IMR-90 (cell line): ENCODE data around the gene MAOA. TPM values are rescaled to one million over a fixed set of nuclear protein-coding genes. Genes with fewer than 3 reads are reported as not detected.

Source experiments
- ATAC-seq: fragments of 200-7000 bp; cut with Tn5 transposase; 2 replicates; pipeline ENCODE4 v1.9.1; 2020; ENCODE audit warnings: low read depth, mild to moderate bottlenecking, moderate library complexity
- BruUV-seq: library from RNA; stranded (reverse); fragments of 400-500 nt; replicated peaks from 2 replicates; lab custom pipeline; 2021; lab: Mats Ljungman, UMichigan
- CTCF ChIA-PET: fragments of 300-600 bp; formaldehyde crosslinking; extraction: SDS; loops from one replicate; lab custom pipeline; 2021; ENCODE audit warnings: antibody characterized with exemption; lab: Yijun Ruan, JAX
- POLR2A ChIA-PET: fragments of 300-600 bp; sonication (Branson Sonifier 250); formaldehyde crosslinking; loops from one replicate; lab custom pipeline; 2022; ENCODE audit warnings: antibody characterized with exemption; ENCODE audit not compliant: unreplicated experiment; lab: Charles Lee
- DNase-seq: peaks from one replicate; pipeline ENCODE4 v3.0.0; 2013
- H2AFZ ChIP-seq: replicated peaks from 2 replicates; pipeline ENCODE3; 2013; ENCODE audit warnings: low read length, mild to moderate bottlenecking; ENCODE audit not compliant: poor library complexity
- H2AK5ac ChIP-seq: 2 replicates; pipeline ENCODE4 v1.6.1; 2013; ENCODE audit warnings: low read depth, low read length, inconsistent platforms
- H2AK9ac ChIP-seq: replicated peaks from 2 replicates; pipeline ENCODE3; 2013; ENCODE audit warnings: mild to moderate bottlenecking, low read depth, low read length, moderate library complexity; ENCODE audit not compliant: poor library complexity
- H2BK120ac ChIP-seq: 2 replicates; pipeline ENCODE4 v1.6.1; 2013; ENCODE audit warnings: low read depth, low read length, inconsistent platforms
- H2BK15ac ChIP-seq: 3 replicates; pipeline ENCODE4 v1.6.1; 2013; ENCODE audit warnings: low read depth, low read length, inconsistent platforms
- H2BK20ac ChIP-seq: 2 replicates; pipeline ENCODE4 v1.6.1; 2013; ENCODE audit warnings: low read depth, mild to moderate bottlenecking, inconsistent platforms, low read length, moderate library complexity
- H2BK5ac ChIP-seq: 2 replicates; pipeline ENCODE4 v1.6.1; 2013; ENCODE audit warnings: mild to moderate bottlenecking, low read depth, low read length, inconsistent platforms; ENCODE audit not compliant: poor library complexity, severe bottlenecking
- H3K14ac ChIP-seq: replicated peaks from 2 replicates; pipeline ENCODE4 v1.6.1; 2013; ENCODE audit warnings: low read depth, low read length, inconsistent platforms
- H3K18ac ChIP-seq: 2 replicates; pipeline ENCODE4 v1.6.1; 2013; ENCODE audit warnings: low read depth, low read length, control low read depth
- H3K23ac ChIP-seq: 2 replicates; pipeline ENCODE4 v1.6.1; 2013; ENCODE audit warnings: low read depth, low read length, inconsistent platforms
- H3K27ac ChIP-seq: 2 replicates; pipeline ENCODE4 v1.5.1; 2013; ENCODE audit warnings: mild to moderate bottlenecking, control low read depth, low read length; ENCODE audit not compliant: insufficient read depth
- H3K27me3 ChIP-seq: 2 replicates; pipeline ENCODE4 v1.6.1; 2013; ENCODE audit warnings: low read length; ENCODE audit not compliant: control insufficient read depth, insufficient read depth
- H3K36me3 ChIP-seq: 2 replicates; pipeline ENCODE4 v1.6.1; 2013; ENCODE audit warnings: low read length, mixed read lengths; ENCODE audit not compliant: control insufficient read depth, insufficient read depth
- H3K4ac ChIP-seq: 2 replicates; pipeline ENCODE4 v1.6.1; 2013; ENCODE audit warnings: low read depth, low read length, inconsistent platforms
- H3K4me1 ChIP-seq: 2 replicates; pipeline ENCODE4 v1.6.1; 2013; ENCODE audit warnings: low read length, mixed read lengths; ENCODE audit not compliant: control insufficient read depth, insufficient read depth
- H3K4me2 ChIP-seq: 2 replicates; pipeline ENCODE4 v1.6.1; 2013; ENCODE audit warnings: low read depth, mild to moderate bottlenecking, control low read depth, low read length, moderate library complexity
- H3K4me3 ChIP-seq: 2 replicates; pipeline ENCODE4 v1.5.1; 2013; ENCODE audit warnings: low read depth, mild to moderate bottlenecking, control low read depth, low read length, moderate library complexity; ENCODE audit not compliant: insufficient read depth
- H3K56ac ChIP-seq: 2 replicates; pipeline ENCODE4 v1.6.1; 2013; ENCODE audit warnings: low read length, inconsistent platforms; ENCODE audit not compliant: insufficient read depth; ENCODE audit errors: extremely low read depth
- H3K79me1 ChIP-seq, 2 experiments: 2 replicates each; pipeline ENCODE4 v1.6.1; 2013; ENCODE audit warnings: low read length in 2 of 2, inconsistent platforms in 1 of 2, low read depth in 1 of 2
- H3K9ac ChIP-seq: 2 replicates; pipeline ENCODE4 v1.6.1; 2013; ENCODE audit warnings: low read depth, low read length, control low read depth
- H3K9me1 ChIP-seq: 2 replicates; pipeline ENCODE4 v1.6.1; 2013; ENCODE audit warnings: low read length, inconsistent platforms; ENCODE audit not compliant: insufficient read depth
- H3K9me3 ChIP-seq: 2 replicates; pipeline ENCODE4 v1.6.1; 2013; ENCODE audit warnings: low read length; ENCODE audit not compliant: control insufficient read depth, insufficient read depth
- H4K20me1 ChIP-seq: 2 replicates; pipeline ENCODE4 v1.6.1; 2013; ENCODE audit warnings: low read length, inconsistent platforms; ENCODE audit not compliant: insufficient read depth
- H4K5ac ChIP-seq: 2 replicates; pipeline ENCODE4 v1.6.1; 2013; ENCODE audit warnings: mild to moderate bottlenecking, low read depth, low read length, control low read depth
- H4K8ac ChIP-seq, 2 experiments: 2 replicates each; pipeline ENCODE4 v1.6.1; 2013; ENCODE audit warnings: low read depth in 2 of 2, low read length in 2 of 2, control low read depth in 1 of 2, inconsistent platforms in 1 of 2
- H4K91ac ChIP-seq: 2 replicates; pipeline ENCODE4 v1.6.1; 2013; ENCODE audit warnings: low read depth, low read length, inconsistent platforms; ENCODE audit not compliant: insufficient read depth
- BHLHE40 ChIP-seq: fragments of 150-350 bp; IDR thresholded peaks from 2 replicates; pipeline ENCODE4 v1.6.1; 2016; ENCODE audit warnings: mild to moderate bottlenecking, low read depth, low read length
- CEBPB ChIP-seq: IDR thresholded peaks from 2 replicates; pipeline ENCODE4 v1.6.1; 2012; ENCODE audit warnings: low read depth, low read length, improper control_type of control experiment
- CHD1 ChIP-seq: IDR thresholded peaks from 2 replicates; pipeline ENCODE4 v1.6.1; 2012; ENCODE audit warnings: low read depth, low read length, improper control_type of control experiment
- FOS ChIP-seq: fragments of 150-350 bp; IDR thresholded peaks from 2 replicates; pipeline ENCODE4 v1.6.1; 2016; ENCODE audit warnings: low read depth, low read length
- MAFK ChIP-seq: IDR thresholded peaks from 2 replicates; pipeline ENCODE4 v1.6.1; 2012; ENCODE audit warnings: low read depth, low read length, improper control_type of control experiment
- MAZ ChIP-seq: IDR thresholded peaks from 2 replicates; pipeline ENCODE4 v1.6.1; 2012; ENCODE audit warnings: low read depth, mild to moderate bottlenecking, low read length, improper control_type of control experiment, moderate library complexity, borderline replicate concordance
- MXI1 ChIP-seq: IDR thresholded peaks from 2 replicates; pipeline ENCODE4 v1.6.1; 2012; ENCODE audit warnings: low read depth, mild to moderate bottlenecking, low read length, moderate library complexity, borderline replicate concordance
- NFE2L2 ChIP-seq: fragments of 150-350 bp; IDR thresholded peaks from 2 replicates; pipeline ENCODE4 v1.6.1; 2016; ENCODE audit warnings: low read depth, mild to moderate bottlenecking, low read length
- POLR2A ChIP-seq: IDR thresholded peaks from 2 replicates; pipeline ENCODE4 v1.6.1; 2012; ENCODE audit warnings: mild to moderate bottlenecking, low read depth, low read length
- RAD21 ChIP-seq: IDR thresholded peaks from 2 replicates; pipeline ENCODE4 v1.6.1; 2012; ENCODE audit warnings: low read length, improper control_type of control experiment
- RCOR1 ChIP-seq: IDR thresholded peaks from 2 replicates; pipeline ENCODE4 v1.6.1; 2012; ENCODE audit warnings: mild to moderate bottlenecking, low read length, improper control_type of control experiment; ENCODE audit not compliant: insufficient replicate concordance
- RFX5 ChIP-seq: IDR thresholded peaks from 2 replicates; pipeline ENCODE4 v1.8.0; 2012; ENCODE audit warnings: low read depth, mild to moderate bottlenecking, low read length, moderate library complexity
- SMC3 ChIP-seq: fragments of 150-350 bp; IDR thresholded peaks from 2 replicates; pipeline ENCODE4 v1.6.1; 2016; ENCODE audit warnings: low read depth, mild to moderate bottlenecking, antibody characterized with exemption, low read length, moderate library complexity
- WGBS, 2 experiments: methylation state at CpG; one replicate each; pipeline versions ENCODE4 v1.1.5 to v1.1.7; 2013; ENCODE audit warnings: missing lambda C conversion rate in 2 of 2; ENCODE audit not compliant: insufficient read length in 1 of 2; ENCODE audit errors: extremely low coverage in 2 of 2; 5-methylcytosine and 5-hydroxymethylcytosine counted together
- dilution Hi-C: fragments of 300-500 bp; cut with HindIII; formaldehyde crosslinking; loops from one replicate; pipeline ENCODE4 v1.14.3; 2018; ENCODE audit warnings: low sequenced_read_pairs; ENCODE audit not compliant: unreplicated experiment
- in situ Hi-C: fragments of 300-500 bp; cut with MboI; formaldehyde crosslinking; loops from 3 replicates; pipeline ENCODE4 v1.14.3; 2019; ENCODE audit warnings: low sequenced_read_pairs, inconsistent platforms, mixed read lengths
- intact Hi-C: fragments of 100-400 bp; cut with micrococcal nuclease; formaldehyde crosslinking; loops from 2 replicates; pipeline ENCODE4 v1.10.0; 2022
- polyA plus RNA-seq, 3 experiments: library from polyadenylated mRNA; depleted of rRNA; stranded (reverse); fragments of >200 nt; gene quantifications; 2 replicates each; pipeline ENCODE4 v1.2.3, GENCODE V29; 2012; ENCODE audit warnings: low replicate concordance in 1 of 3
- total RNA-seq: library from RNA; depleted of rRNA; stranded (reverse); fragments of >200 nt; gene quantifications from 2 replicates; pipeline ENCODE4 v1.2.3, GENCODE V29; 2012
- TF ChIP-seq, protein P1 (sequence below): fragments of 150-350 bp; IDR thresholded peaks from 2 replicates; pipeline ENCODE4 v1.6.1; 2017; ENCODE audit warnings: mild to moderate bottlenecking, antibody characterized with exemption, low read length, low read depth
- TF ChIP-seq, protein P2 (sequence below): conservative IDR thresholded peaks from 2 replicates; pipeline ENCODE4 v1.5.1; 2012; ENCODE audit warnings: mild to moderate bottlenecking, low read depth, low read length, improper control_type of control experiment
- TF ChIP-seq, protein P3 (sequence below): fragments of 150-350 bp; IDR thresholded peaks from 2 replicates; pipeline ENCODE4 v1.6.1; 2016; ENCODE audit warnings: low read depth, mild to moderate bottlenecking, low read length, moderate library complexity, borderline replicate concordance

Gene MAOA
- total and polyA plus RNA-seq, 2 of the 4 experiments (the other 2 are of a cell fraction): 0.14 to 0.36 TPM

- H3K36me3 ChIP-seq: no peaks in the 10 kb centered on the region
- H2BK120ac ChIP-seq: no peak overlapping the region
- no peak overlapping the region for H3K4me3 ChIP-seq
- no peak overlapping the region for H2AK9ac ChIP-seq
- no peak overlapping the region for H2AFZ ChIP-seq
- dilution Hi-C loops: no loop called here
- H3K56ac ChIP-seq: no peak overlapping the region
- in situ Hi-C loops: no loop called here
- H3K79me1 ChIP-seq: no peaks in the 10 kb centered on the region
- H3K4me1 ChIP-seq: no peaks in the 10 kb centered on the region
- H3K23ac ChIP-seq: no peak overlapping the region
- TF ChIP-seq MAZ: no peak
- TF ChIP-seq, protein P1, sequence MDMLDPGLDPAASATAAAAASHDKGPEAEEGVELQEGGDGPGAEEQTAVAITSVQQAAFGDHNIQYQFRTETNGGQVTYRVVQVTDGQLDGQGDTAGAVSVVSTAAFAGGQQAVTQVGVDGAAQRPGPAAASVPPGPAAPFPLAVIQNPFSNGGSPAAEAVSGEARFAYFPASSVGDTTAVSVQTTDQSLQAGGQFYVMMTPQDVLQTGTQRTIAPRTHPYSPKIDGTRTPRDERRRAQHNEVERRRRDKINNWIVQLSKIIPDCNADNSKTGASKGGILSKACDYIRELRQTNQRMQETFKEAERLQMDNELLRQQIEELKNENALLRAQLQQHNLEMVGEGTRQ: no peak
- TF ChIP-seq NFE2L2: no peak
- TF ChIP-seq FOS: no peak
- TF ChIP-seq MXI1: no peak
- TF ChIP-seq, protein P2, sequence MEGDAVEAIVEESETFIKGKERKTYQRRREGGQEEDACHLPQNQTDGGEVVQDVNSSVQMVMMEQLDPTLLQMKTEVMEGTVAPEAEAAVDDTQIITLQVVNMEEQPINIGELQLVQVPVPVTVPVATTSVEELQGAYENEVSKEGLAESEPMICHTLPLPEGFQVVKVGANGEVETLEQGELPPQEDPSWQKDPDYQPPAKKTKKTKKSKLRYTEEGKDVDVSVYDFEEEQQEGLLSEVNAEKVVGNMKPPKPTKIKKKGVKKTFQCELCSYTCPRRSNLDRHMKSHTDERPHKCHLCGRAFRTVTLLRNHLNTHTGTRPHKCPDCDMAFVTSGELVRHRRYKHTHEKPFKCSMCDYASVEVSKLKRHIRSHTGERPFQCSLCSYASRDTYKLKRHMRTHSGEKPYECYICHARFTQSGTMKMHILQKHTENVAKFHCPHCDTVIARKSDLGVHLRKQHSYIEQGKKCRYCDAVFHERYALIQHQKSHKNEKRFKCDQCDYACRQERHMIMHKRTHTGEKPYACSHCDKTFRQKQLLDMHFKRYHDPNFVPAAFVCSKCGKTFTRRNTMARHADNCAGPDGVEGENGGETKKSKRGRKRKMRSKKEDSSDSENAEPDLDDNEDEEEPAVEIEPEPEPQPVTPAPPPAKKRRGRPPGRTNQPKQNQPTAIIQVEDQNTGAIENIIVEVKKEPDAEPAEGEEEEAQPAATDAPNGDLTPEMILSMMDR: no peak
- no peak for TF ChIP-seq BHLHE40
- TF ChIP-seq CEBPB: no peak
- TF ChIP-seq CHD1: no peak
- TF ChIP-seq POLR2A: no peak
- TF ChIP-seq RFX5: no peak
- TF ChIP-seq RCOR1: no peak
- TF ChIP-seq MAFK: no peak
- TF ChIP-seq RAD21: no peak
- TF ChIP-seq, protein P3, sequence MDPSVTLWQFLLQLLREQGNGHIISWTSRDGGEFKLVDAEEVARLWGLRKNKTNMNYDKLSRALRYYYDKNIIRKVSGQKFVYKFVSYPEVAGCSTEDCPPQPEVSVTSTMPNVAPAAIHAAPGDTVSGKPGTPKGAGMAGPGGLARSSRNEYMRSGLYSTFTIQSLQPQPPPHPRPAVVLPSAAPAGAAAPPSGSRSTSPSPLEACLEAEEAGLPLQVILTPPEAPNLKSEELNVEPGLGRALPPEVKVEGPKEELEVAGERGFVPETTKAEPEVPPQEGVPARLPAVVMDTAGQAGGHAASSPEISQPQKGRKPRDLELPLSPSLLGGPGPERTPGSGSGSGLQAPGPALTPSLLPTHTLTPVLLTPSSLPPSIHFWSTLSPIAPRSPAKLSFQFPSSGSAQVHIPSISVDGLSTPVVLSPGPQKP: no peak
- no peak for TF ChIP-seq SMC3
- no peaks in the 10 kb centered on the region for H3K27me3 ChIP-seq
- H3K18ac ChIP-seq: no peak overlapping the region
- ATAC-seq (no peak), DNase-seq (no peak)
- H3K27ac ChIP-seq: no peak overlapping the region
- no peak overlapping the region for H4K91ac ChIP-seq
- H3K4me2 ChIP-seq: no peak overlapping the region
- H2AK5ac ChIP-seq: no peak overlapping the region
- H3K14ac ChIP-seq: no peak overlapping the region
- no peak overlapping the region for H2BK5ac ChIP-seq
- H3K4ac ChIP-seq: no peak overlapping the region
- no peaks in the 10 kb centered on the region for H4K20me1 ChIP-seq
- no peak overlapping the region for H2BK20ac ChIP-seq
- no peak overlapping the region for H4K5ac ChIP-seq
- ChIA-PET POLR2A (no interaction called here), CTCF (no interaction called here)
- H3K9me1 ChIP-seq: no peaks in the 10 kb centered on the region
- H4K8ac ChIP-seq: no peak overlapping the region
- H3K9ac ChIP-seq: no peak overlapping the region
- no peak overlapping the region for H2BK15ac ChIP-seq
- no CpG with 5 or more reads among the region's 5 CpGs for WGBS, 2 experiments
- H3K9me3 ChIP-seq: no peaks in the 10 kb centered on the region
- BruUV-seq: no TSS peak
- intact Hi-C loops: no loop called here
Observed at GRCh38 chrX:43728002-43728401, 71.9 kb downstream of the MAOA start.
